ENCODE measurements around the gene ELF5. TPM values are rescaled to one million over a fixed set of nuclear protein-coding genes. Genes with fewer than 3 reads are reported as not detected.

Gene ELF5
- polyA plus RNA-seq, 1 experiment: not detected

DNA sequence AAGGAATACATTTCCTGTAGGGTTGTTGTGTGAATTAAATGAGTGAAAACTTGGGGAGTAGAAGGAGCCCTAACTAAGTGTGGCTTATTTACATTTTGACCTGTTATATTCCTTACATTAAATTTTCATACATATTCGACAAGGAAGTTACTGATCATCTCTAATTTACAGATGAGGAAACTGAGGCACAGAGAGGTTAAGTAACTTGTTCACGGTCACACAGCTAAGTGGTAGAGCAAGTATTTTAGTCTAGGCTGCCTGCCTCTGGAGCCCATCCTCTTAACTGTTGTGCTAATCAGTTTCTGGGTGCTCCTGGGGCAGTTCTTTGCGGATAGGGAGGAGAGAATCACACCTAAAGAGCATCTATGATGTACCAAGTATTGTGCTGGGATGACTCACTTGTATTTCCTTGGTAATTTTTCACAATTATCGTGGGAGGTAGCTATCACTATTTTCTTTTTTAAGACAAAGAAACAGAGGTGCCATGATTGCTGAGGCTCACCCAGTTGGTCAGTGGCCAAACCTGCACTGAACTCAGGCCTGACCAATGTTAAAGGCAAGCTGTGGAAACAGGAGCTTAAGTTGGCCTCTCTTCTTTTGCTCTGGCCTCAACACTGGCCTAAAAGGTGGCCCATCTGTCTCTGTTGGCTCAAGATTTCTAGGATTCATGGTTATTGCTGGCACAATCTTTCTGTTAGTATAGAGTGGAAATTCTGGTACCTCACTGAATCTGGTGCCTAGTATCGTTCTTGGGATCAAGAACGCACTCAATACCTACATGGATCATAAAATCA is 2.9 kb upstream of the ELF5 start:
- Histone ChIP-seq H3K4me3 (ENCODE audit: low read depth, low read length) (no peak overlapping the region), H3K27ac (ENCODE audit: low read depth, low read length) (no peak overlapping the region), H3K27me3 (ENCODE audit: control insufficient read depth, insufficient read depth, low read length) (peaks cover 8% of the 10 kb centered on the region), H3K9me3 (ENCODE audit: control insufficient read depth, insufficient read depth, low read length) (no peaks in the 10 kb centered on the region)
- TF ChIP-seq, protein P1, sequence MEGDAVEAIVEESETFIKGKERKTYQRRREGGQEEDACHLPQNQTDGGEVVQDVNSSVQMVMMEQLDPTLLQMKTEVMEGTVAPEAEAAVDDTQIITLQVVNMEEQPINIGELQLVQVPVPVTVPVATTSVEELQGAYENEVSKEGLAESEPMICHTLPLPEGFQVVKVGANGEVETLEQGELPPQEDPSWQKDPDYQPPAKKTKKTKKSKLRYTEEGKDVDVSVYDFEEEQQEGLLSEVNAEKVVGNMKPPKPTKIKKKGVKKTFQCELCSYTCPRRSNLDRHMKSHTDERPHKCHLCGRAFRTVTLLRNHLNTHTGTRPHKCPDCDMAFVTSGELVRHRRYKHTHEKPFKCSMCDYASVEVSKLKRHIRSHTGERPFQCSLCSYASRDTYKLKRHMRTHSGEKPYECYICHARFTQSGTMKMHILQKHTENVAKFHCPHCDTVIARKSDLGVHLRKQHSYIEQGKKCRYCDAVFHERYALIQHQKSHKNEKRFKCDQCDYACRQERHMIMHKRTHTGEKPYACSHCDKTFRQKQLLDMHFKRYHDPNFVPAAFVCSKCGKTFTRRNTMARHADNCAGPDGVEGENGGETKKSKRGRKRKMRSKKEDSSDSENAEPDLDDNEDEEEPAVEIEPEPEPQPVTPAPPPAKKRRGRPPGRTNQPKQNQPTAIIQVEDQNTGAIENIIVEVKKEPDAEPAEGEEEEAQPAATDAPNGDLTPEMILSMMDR (IDR thresholded peaks at IDR 0.05; ENCODE audit: low read depth, low read length): no peak
- ChIA-PET POLR2A (no interaction called here), CTCF (no interaction called here)
- DNase-seq (ENCODE audit: low read depth, low spot score): no peak

DNA sequence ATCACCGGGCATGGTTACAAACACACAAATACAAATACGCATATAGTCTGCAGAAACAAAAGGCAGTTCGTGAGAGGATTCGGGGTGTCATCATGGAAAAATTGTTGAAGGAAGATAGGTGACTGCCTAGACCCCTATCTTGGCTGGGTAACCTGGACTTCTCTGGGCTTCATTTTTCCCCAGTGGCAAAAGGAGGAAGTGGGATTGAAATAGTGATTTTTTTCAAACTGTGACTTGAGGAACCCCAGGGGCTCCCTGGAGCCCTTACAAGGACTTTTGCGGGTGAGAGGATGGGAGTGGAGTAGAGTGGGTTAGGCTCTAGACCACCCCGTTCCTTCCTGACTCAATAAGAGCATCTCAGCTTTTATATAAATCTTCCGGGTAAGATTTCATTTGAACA is 1.0 kb upstream of the ELF5 start:
- Histone ChIP-seq H3K27ac (ENCODE audit: low read depth, low read length) (no peak overlapping the region), H3K27me3 (ENCODE audit: control insufficient read depth, insufficient read depth, low read length) (peaks cover 3% of the 10 kb centered on the region), H3K9me3 (ENCODE audit: control insufficient read depth, insufficient read depth, low read length) (no peaks in the 10 kb centered on the region), H3K4me3 (ENCODE audit: low read depth, low read length) (no peak overlapping the region)
- DNase-seq (ENCODE audit: low read depth, low spot score): no peak
- CTCF ChIA-PET: interaction anchor here (2.7 to 4.1 kb wide), 2 partner anchors 22 to 72 kb away, joined by 13 to 14 read pairs; no protein-coding TSS in a partner anchor
- TF ChIP-seq, protein P1 (IDR thresholded peaks at IDR 0.05; ENCODE audit: low read depth, low read length): no peak
- POLR2A ChIA-PET: no interaction called here

DNA sequence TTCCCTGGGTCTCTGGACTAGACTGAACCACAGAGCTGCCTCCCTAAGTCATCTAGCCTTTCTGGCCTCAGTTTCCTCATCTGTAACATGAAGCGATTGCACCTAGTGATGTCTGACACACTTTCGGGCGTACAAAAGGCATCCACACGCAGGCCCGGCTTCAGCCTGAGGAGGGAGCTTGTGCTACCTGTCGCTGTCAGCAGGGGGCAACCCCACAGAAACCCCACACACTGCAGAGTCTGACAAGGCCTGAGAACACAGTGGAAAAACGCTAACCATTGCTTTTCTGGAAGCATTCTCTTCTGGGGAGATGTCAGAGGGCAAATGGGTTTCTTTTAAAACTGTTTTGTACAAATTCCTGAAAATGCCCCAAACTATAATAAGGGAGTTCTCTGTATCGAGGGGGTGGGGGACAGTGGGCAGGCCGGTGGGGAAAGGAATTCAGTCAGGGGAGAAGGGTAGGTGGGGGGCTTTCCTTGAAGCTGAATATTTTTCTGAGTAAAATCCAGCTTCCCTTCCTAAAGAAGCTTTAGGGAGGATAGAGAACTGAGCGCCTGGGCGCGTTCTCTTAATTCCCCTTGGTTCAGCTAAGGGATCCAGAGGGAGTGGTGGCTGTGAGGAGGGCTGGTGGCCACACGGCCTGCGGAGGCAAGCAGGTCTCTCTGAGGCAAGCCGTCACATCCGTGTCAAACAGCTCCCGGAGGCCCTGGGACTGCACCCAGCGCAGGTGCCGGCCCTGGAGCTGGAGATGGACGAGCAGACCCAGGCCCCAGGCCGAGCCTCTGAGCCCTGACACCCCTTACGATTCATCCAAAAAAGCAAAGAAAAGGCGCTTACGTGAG is 533 bp downstream of the ELF5 start:
- no peak overlapping the region for H3K4me3 ChIP-seq (ENCODE audit: low read depth, low read length)
- H3K27me3 ChIP-seq (ENCODE audit: control insufficient read depth, insufficient read depth, low read length): no peaks in the 10 kb centered on the region
- no peaks in the 10 kb centered on the region for H3K9me3 ChIP-seq (ENCODE audit: control insufficient read depth, insufficient read depth, low read length)
- TF ChIP-seq, protein P1 (IDR thresholded peaks at IDR 0.05; ENCODE audit: low read depth, low read length): peak; percentile 89
- CTCF ChIA-PET: interaction anchor here (0.5 to 4.1 kb wide), 24 partner anchors 10 to 1539 kb away, joined by 3 to 14 read pairs (median 3); partner anchors contain the start of gene APIP
- no peak overlapping the region for H3K27ac ChIP-seq (ENCODE audit: low read depth, low read length)
- no peak for DNase-seq (ENCODE audit: low read depth, low spot score)
- POLR2A ChIA-PET: no interaction called here

DNA sequence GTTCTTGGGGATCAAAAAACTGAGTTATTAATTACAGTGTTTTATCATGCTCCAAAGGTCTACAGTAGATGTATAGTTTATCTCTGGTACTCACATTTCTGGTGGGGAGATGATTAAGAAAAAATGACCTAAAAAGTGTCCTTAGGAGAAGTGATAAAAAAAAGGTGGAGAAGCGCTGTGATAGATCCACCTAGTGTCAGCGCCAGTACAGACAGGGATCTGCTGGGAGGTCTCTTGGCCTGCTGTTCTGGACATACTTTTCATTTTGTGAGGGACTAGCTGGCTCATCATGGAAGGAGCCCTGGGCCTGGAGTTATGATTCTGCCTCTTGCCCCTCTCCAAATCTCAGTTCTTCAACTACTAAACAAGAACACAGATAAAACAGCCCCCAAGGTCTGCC is 2.9 kb downstream of the ELF5 start:
- TF ChIP-seq, protein P1 (IDR thresholded peaks at IDR 0.05; ENCODE audit: low read depth, low read length): no peak
- ChIA-PET CTCF (interaction anchor here (0.6 to 4.1 kb wide), 2 partner anchors 76 to 377 kb away, joined by 3 to 14 read pairs; no protein-coding TSS in a partner anchor), POLR2A (no interaction called here)
- H3K27me3 ChIP-seq (ENCODE audit: control insufficient read depth, insufficient read depth, low read length): no peaks in the 10 kb centered on the region
- no peak for DNase-seq (ENCODE audit: low read depth, low spot score)
- H3K9me3 ChIP-seq (ENCODE audit: control insufficient read depth, insufficient read depth, low read length): no peaks in the 10 kb centered on the region
- no peak overlapping the region for H3K4me3 ChIP-seq (ENCODE audit: low read depth, low read length)
- H3K27ac ChIP-seq (ENCODE audit: low read depth, low read length): no peak overlapping the region

Measured in AG04450 (cell line).